Loucy (cell line): Measurements from ENCODE around the gene GCAT.

Experiments used
- EZH2phosphoT487 ChIP-seq: fragments of 200-600 bp; IDR thresholded peaks from 2 replicates; pipeline ENCODE4 v1.6.1; 2018; ENCODE audit warnings: antibody characterized with exemption, mild to moderate bottlenecking, moderate library complexity, borderline replicate concordance
- TF ChIP-seq, protein P1 (sequence below): fragments of 200-600 bp; sonication (generic); conservative IDR thresholded peaks from 2 replicates; pipeline ENCODE4 v1.5.1; 2014; ENCODE audit warnings: mild to moderate bottlenecking, antibody characterized with exemption, low read length

DNA sequence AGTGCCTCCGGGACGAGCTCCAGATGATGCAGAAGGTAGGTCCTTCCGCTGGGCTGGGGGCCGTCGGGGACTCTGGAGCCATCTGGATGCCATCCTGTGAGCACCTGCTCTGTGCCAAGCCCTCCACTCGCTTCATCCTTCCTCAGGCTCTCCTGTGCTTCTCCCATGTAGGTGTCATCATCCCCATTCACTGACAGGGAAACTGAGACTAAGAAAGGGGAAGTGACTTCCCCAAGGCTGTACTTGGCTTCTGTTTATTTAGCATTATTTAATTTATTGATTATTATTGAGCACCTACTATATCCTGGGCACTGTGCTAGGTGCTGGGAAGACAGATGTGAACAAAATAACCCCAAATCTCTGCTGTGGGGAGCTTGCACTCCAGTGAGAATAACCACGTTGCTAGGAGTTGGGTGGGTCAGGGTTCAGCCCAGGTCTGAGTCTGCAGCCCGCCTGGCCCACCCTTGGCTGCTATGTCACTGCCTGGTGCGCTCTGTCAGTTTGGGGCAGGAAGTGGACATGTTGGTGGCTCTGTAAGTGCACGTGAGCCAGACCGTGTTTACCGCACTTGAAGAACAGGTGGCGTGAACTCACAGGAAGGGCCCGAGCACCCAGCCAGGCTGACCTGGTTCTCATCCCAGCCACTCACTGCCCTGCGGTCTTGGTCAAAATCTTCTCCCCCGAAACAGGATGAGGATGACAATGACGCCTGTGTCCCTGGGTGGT is 35.9 kb upstream of the GCAT start:
- TF ChIP-seq, protein P1, sequence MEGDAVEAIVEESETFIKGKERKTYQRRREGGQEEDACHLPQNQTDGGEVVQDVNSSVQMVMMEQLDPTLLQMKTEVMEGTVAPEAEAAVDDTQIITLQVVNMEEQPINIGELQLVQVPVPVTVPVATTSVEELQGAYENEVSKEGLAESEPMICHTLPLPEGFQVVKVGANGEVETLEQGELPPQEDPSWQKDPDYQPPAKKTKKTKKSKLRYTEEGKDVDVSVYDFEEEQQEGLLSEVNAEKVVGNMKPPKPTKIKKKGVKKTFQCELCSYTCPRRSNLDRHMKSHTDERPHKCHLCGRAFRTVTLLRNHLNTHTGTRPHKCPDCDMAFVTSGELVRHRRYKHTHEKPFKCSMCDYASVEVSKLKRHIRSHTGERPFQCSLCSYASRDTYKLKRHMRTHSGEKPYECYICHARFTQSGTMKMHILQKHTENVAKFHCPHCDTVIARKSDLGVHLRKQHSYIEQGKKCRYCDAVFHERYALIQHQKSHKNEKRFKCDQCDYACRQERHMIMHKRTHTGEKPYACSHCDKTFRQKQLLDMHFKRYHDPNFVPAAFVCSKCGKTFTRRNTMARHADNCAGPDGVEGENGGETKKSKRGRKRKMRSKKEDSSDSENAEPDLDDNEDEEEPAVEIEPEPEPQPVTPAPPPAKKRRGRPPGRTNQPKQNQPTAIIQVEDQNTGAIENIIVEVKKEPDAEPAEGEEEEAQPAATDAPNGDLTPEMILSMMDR, result no peak
- no peak for TF ChIP-seq EZH2phosphoT487
